GM12878 (cell line): Measurements from ENCODE around the gene PYM1. TPM values are rescaled to one million over a fixed set of nuclear protein-coding genes. Genes with fewer than 3 reads are reported as not detected.

Experiments
- BMI1 ChIP-seq: fragments of 450-650 bp; IDR thresholded peaks from 2 replicates; pipeline ENCODE4 v1.6.1; 2016; ENCODE audit warnings: mild to moderate bottlenecking, moderate library complexity, borderline replicate concordance
- CBX5 ChIP-seq: sonication (generic); IDR thresholded peaks from 2 replicates; pipeline ENCODE4 v1.6.1; 2016; ENCODE audit warnings: low read depth, moderate library complexity, mild to moderate bottlenecking, inconsistent platforms
- CEBPB ChIP-seq, 2 experiments: fragments of 150-350 bp in 1 of 2; IDR thresholded peaks; 2 replicates each; pipeline ENCODE4 v1.6.1; 2012 to 2014; ENCODE audit warnings: low read depth in 2 of 2, low read length in 2 of 2, borderline replicate concordance in 1 of 2, inconsistent platforms in 1 of 2
- ETV6 ChIP-seq, 2 experiments: fragments of 450-650 bp in 1 of 2; IDR thresholded peaks in 1 of 2; conservative IDR thresholded peaks in 1 of 2; 2 replicates each; pipeline ENCODE4 v1.6.1; 2014; ENCODE audit warnings: antibody characterized with exemption in 1 of 2, borderline replicate concordance in 1 of 2, low read depth in 1 of 2, mild to moderate bottlenecking in 1 of 2, moderate library complexity in 1 of 2
- GABPA ChIP-seq: IDR thresholded peaks from 2 replicates; pipeline ENCODE4 v1.6.1; 2014; ENCODE audit warnings: antibody characterized with exemption, low read depth, mild to moderate bottlenecking, inconsistent platforms
- JUND ChIP-seq: IDR thresholded peaks from 2 replicates; pipeline ENCODE4 v1.6.1; 2012; ENCODE audit warnings: low read depth, mild to moderate bottlenecking, low read length, improper control_type of control experiment, moderate library complexity
- MEF2A ChIP-seq: IDR thresholded peaks from 2 replicates; pipeline ENCODE4 v1.6.1; 2011; ENCODE audit warnings: low read depth, mild to moderate bottlenecking, low read length, moderate library complexity; ENCODE audit not compliant: insufficient read depth
- MYB ChIP-seq: fragments of 150-350 bp; IDR thresholded peaks from 2 replicates; pipeline ENCODE4 v1.6.1; 2014; ENCODE audit warnings: mild to moderate bottlenecking, low read depth, low read length, borderline replicate concordance
- NBN ChIP-seq: fragments of 450-650 bp; IDR thresholded peaks from 2 replicates; pipeline ENCODE4 v1.6.1; 2016
- NR2C1 ChIP-seq: fragments of 450-650 bp; IDR thresholded peaks from 2 replicates; pipeline ENCODE4 v1.6.1; 2017; ENCODE audit warnings: antibody characterized with exemption, mild to moderate bottlenecking, moderate library complexity
- PAX8 ChIP-seq: fragments of 450-650 bp; IDR thresholded peaks from 2 replicates; pipeline ENCODE4 v1.6.1; 2017; ENCODE audit warnings: mild to moderate bottlenecking, moderate library complexity
- TAF1 ChIP-seq: IDR thresholded peaks from 2 replicates; pipeline ENCODE4 v1.6.1; 2011; ENCODE audit warnings: mild to moderate bottlenecking, low read depth, low read length, borderline replicate concordance
- YBX1 ChIP-seq: fragments of 450-650 bp; IDR thresholded peaks from 2 replicates; pipeline ENCODE4 v1.6.1; 2016; ENCODE audit warnings: antibody characterized with exemption
- ZNF622 ChIP-seq: fragments of 450-650 bp; IDR thresholded peaks from 2 replicates; pipeline ENCODE4 v1.6.1; 2017; ENCODE audit warnings: mild to moderate bottlenecking, inconsistent platforms
- polyA plus RNA-seq, 11 experiments: library from polyadenylated mRNA; depleted of rRNA in 4 of 11; unstranded in 6 of 11; stranded (reverse) in 5 of 11; fragments of >200 nt; fragmentation: Nextera tagmentation in 4 of 11; fragmentation: Illumina TruSeq in 1 of 11; extraction: Ambion mirVana in 4 of 11; extraction: Trizol in 1 of 11; gene quantifications; 1 replicate in 1 of 11; 2 replicates in 10 of 11; pipeline versions ENCODE4 v1.2.1 to v1.2.3, GENCODE V29; 2011 to 2016; ENCODE audit warnings: inconsistent platforms in 2 of 11, missing spikeins in 2 of 11, low read depth in 1 of 11
- total RNA-seq, 4 experiments: library from RNA; depleted of rRNA in 3 of 4; stranded (reverse); fragments of >200 nt in 3 of 4; fragmentation: Illumina TruSeq in 1 of 4; extraction: Trizol in 1 of 4; gene quantifications; 2 replicates each; pipeline versions ENCODE4 v1.2.1 to v1.2.3, GENCODE V29; 2013 to 2021
- TF ChIP-seq, protein P1 (sequence below): fragments of 450-650 bp; formaldehyde crosslinking; IDR thresholded peaks from 2 replicates; pipeline ENCODE4 v1.4.0; 2020; ENCODE audit warnings: mild to moderate bottlenecking, moderate library complexity
- TF ChIP-seq, protein P2 (sequence below): fragments of 450-650 bp; IDR thresholded peaks from 2 replicates; pipeline ENCODE4 v1.6.1; 2016; ENCODE audit warnings: mild to moderate bottlenecking
- TF ChIP-seq, protein P3 (sequence below): fragments of 150-350 bp; IDR thresholded peaks from 2 replicates; pipeline ENCODE4 v1.6.1; 2016; ENCODE audit warnings: low read depth, low read length
- TF ChIP-seq, protein P4 (sequence below): fragments of 150-350 bp; IDR thresholded peaks from 2 replicates; pipeline ENCODE4 v1.6.1; 2014; ENCODE audit warnings: mild to moderate bottlenecking, low read depth, low read length

PYM1 gene
- total and polyA plus RNA-seq, 10 of the 15 experiments (the other 5 are each of a cell fraction or from before 2014, with no cell fraction given), result 33.9 to 93.4 (median 55.8) TPM

- TF ChIP-seq CEBPB (IDR thresholded peaks at IDR 0.05; ENCODE audit: borderline replicate concordance in 1 of 2, low read depth in 2 of 2, low read length in 2 of 2) (no peak), GABPA (no peak), JUND (no peak), MYB (no peak), CBX5 (no peak), NBN (peak; percentile 31; the same call in 1 of the 2 replicates), PAX8 (no peak), BMI1 (no peak), ZNF622 (no peak), TAF1 (peak; percentile 58; the same call in 1 of the 2 replicates), ETV6 (conservative IDR thresholded peaks at IDR 0.05 in 1 of 2, IDR thresholded peaks at IDR 0.05 in 1 of 2; ENCODE audit: borderline replicate concordance in 1 of 2, low read depth in 1 of 2) (no peak; a peak in 1 of 4 replicates), MEF2A (0 out of 2 replicates have a peak, but pooled peaks have one; percentile 1), NR2C1 (peak; percentile 93), YBX1 (no peak)
- TF ChIP-seq, protein P1, sequence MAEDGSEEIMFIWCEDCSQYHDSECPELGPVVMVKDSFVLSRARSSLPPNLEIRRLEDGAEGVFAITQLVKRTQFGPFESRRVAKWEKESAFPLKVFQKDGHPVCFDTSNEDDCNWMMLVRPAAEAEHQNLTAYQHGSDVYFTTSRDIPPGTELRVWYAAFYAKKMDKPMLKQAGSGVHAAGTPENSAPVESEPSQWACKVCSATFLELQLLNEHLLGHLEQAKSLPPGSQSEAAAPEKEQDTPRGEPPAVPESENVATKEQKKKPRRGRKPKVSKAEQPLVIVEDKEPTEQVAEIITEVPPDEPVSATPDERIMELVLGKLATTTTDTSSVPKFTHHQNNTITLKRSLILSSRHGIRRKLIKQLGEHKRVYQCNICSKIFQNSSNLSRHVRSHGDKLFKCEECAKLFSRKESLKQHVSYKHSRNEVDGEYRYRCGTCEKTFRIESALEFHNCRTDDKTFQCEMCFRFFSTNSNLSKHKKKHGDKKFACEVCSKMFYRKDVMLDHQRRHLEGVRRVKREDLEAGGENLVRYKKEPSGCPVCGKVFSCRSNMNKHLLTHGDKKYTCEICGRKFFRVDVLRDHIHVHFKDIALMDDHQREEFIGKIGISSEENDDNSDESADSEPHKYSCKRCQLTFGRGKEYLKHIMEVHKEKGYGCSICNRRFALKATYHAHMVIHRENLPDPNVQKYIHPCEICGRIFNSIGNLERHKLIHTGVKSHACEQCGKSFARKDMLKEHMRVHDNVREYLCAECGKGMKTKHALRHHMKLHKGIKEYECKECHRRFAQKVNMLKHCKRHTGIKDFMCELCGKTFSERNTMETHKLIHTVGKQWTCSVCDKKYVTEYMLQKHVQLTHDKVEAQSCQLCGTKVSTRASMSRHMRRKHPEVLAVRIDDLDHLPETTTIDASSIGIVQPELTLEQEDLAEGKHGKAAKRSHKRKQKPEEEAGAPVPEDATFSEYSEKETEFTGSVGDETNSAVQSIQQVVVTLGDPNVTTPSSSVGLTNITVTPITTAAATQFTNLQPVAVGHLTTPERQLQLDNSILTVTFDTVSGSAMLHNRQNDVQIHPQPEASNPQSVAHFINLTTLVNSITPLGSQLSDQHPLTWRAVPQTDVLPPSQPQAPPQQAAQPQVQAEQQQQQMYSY (CRISPR knock-in tag), result no peak
- TF ChIP-seq, protein P2, sequence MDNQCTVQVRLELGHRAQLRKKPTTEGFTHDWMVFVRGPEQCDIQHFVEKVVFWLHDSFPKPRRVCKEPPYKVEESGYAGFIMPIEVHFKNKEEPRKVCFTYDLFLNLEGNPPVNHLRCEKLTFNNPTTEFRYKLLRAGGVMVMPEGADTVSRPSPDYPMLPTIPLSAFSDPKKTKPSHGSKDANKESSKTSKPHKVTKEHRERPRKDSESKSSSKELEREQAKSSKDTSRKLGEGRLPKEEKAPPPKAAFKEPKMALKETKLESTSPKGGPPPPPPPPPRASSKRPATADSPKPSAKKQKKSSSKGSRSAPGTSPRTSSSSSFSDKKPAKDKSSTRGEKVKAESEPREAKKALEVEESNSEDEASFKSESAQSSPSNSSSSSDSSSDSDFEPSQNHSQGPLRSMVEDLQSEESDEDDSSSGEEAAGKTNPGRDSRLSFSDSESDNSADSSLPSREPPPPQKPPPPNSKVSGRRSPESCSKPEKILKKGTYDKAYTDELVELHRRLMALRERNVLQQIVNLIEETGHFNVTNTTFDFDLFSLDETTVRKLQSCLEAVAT, result peak; percentile 58; the same call in 1 of the 2 replicates
- TF ChIP-seq, protein P3, sequence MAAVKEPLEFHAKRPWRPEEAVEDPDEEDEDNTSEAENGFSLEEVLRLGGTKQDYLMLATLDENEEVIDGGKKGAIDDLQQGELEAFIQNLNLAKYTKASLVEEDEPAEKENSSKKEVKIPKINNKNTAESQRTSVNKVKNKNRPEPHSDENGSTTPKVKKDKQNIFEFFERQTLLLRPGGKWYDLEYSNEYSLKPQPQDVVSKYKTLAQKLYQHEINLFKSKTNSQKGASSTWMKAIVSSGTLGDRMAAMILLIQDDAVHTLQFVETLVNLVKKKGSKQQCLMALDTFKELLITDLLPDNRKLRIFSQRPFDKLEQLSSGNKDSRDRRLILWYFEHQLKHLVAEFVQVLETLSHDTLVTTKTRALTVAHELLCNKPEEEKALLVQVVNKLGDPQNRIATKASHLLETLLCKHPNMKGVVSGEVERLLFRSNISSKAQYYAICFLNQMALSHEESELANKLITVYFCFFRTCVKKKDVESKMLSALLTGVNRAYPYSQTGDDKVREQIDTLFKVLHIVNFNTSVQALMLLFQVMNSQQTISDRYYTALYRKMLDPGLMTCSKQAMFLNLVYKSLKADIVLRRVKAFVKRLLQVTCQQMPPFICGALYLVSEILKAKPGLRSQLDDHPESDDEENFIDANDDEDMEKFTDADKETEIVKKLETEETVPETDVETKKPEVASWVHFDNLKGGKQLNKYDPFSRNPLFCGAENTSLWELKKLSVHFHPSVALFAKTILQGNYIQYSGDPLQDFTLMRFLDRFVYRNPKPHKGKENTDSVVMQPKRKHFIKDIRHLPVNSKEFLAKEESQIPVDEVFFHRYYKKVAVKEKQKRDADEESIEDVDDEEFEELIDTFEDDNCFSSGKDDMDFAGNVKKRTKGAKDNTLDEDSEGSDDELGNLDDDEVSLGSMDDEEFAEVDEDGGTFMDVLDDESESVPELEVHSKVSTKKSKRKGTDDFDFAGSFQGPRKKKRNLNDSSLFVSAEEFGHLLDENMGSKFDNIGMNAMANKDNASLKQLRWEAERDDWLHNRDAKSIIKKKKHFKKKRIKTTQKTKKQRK, result no peak
- TF ChIP-seq, protein P4, sequence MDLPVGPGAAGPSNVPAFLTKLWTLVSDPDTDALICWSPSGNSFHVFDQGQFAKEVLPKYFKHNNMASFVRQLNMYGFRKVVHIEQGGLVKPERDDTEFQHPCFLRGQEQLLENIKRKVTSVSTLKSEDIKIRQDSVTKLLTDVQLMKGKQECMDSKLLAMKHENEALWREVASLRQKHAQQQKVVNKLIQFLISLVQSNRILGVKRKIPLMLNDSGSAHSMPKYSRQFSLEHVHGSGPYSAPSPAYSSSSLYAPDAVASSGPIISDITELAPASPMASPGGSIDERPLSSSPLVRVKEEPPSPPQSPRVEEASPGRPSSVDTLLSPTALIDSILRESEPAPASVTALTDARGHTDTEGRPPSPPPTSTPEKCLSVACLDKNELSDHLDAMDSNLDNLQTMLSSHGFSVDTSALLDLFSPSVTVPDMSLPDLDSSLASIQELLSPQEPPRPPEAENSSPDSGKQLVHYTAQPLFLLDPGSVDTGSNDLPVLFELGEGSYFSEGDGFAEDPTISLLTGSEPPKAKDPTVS, result no peak
Observed at GRCh38 chr12:55927588-55928502, at the start of gene PYM1 (continued).
